Sciatic nerve (tissue), 2 donors: Measurements from ENCODE around the gene ITPK1. TPM values are rescaled to one million over a fixed set of nuclear protein-coding genes. Genes with fewer than 3 reads are reported as not detected.

ENCODE experiments used
- ATAC-seq: fragments of 200-7000 bp; cut with Tn5 transposase; one replicate; pipeline ENCODE4 v1.9.1; 2020; ENCODE audit warnings: mild to moderate bottlenecking, moderate library complexity
- DNase-seq: peaks from one replicate; pipeline ENCODE4 v3.0.0-alpha.2; 2020; ENCODE audit warnings: low spot score
- intact Hi-C: fragments of 100-400 bp; cut with DNase I; formaldehyde crosslinking; loops from one replicate; pipeline ENCODE4 v1.14.2; 2022
- total RNA-seq: library from RNA; stranded (reverse); fragmentation: NEBNext Ultra II Directional; extraction: Animal tissue kit (Norgen Biotek cat#: 25700); gene quantifications from one replicate; pipeline ENCODE4 v1.2.1, GENCODE V29; 2021
- donor health status: DM: no; HTN: no; CAD: no.
- donor health status: DM: no; HTN: no; CAD: no.

The ITPK1 gene
- total RNA-seq, 1 donor from 2014 or later, result 118 TPM

- DNase-seq, result no peak
- no peak for ATAC-seq
- intact Hi-C loops, result no loop called here
Observed at GRCh38 chr14:92990456-92991430, 125.0 kb downstream of the ITPK1 start.

GRCh38 chr14:92988786-92989755 lies 126.7 kb downstream of the ITPK1 start:
- ATAC-seq, result no peak
- DNase-seq, result no peak
- intact Hi-C loops, result no loop called here

GRCh38 chr14:92987713-92988510 lies 127.8 kb downstream of the ITPK1 start:
- intact Hi-C loops, result no loop called here
- no peak for ATAC-seq
- no peak for DNase-seq

- ATAC-seq, result peak; percentile 28
- no peak for DNase-seq
- intact Hi-C loops, result no loop called here
Observed at GRCh38 chr14:92987148-92987570, 128.6 kb downstream of the ITPK1 start.

- intact Hi-C loops, result no loop called here
- no peak for DNase-seq
- ATAC-seq, result peak; percentile 65
Observed at GRCh38 chr14:92986254-92987147, 129.2 kb downstream of the ITPK1 start.

- intact Hi-C loops, result no loop called here
- ATAC-seq, result no peak
- DNase-seq, result no peak
Observed at GRCh38 chr14:92985521-92985920, 130.2 kb downstream of the ITPK1 start.

GRCh38 chr14:92984896-92985295 lies 130.8 kb downstream of the ITPK1 start:
- no peak for ATAC-seq
- DNase-seq, result no peak
- intact Hi-C loops, result no loop called here

GRCh38 chr14:92984082-92984788 lies 131.5 kb downstream of the ITPK1 start:
- DNase-seq (no peak), ATAC-seq (no peak)

GRCh38 chr14:92982956-92983355 lies 132.8 kb downstream of the ITPK1 start:
- ATAC-seq (no peak), DNase-seq (no peak)
- intact Hi-C loops, result no loop called here

More at GRCh38 chr14:92984082-92984788, 131.5 kb downstream of the ITPK1 start:
- intact Hi-C loops, result no loop called here

GRCh38 chr14:92981726-92982125 lies 134.0 kb downstream of the ITPK1 start:
- DNase-seq, result no peak
- intact Hi-C loops, result no loop called here
- ATAC-seq, result no peak

- intact Hi-C loops, result no loop called here
- no peak for ATAC-seq
- no peak for DNase-seq
Observed at GRCh38 chr14:92980866-92981265, 134.9 kb downstream of the ITPK1 start.

GRCh38 chr14:92978229-92979021 lies 137.3 kb downstream of the ITPK1 start:
- ATAC-seq, result no peak
- DNase-seq, result no peak
- intact Hi-C loops, result no loop called here

GRCh38 chr14:92976268-92976667 lies 139.5 kb downstream of the ITPK1 start:
- ATAC-seq (no peak), DNase-seq (no peak)
- intact Hi-C loops, result no loop called here

- no peak for DNase-seq
- intact Hi-C loops, result no loop called here
- ATAC-seq, result peak; percentile 18
Observed at GRCh38 chr14:92974541-92975345, 141.0 kb downstream of the ITPK1 start.

- ATAC-seq (no peak), DNase-seq (no peak)
- intact Hi-C loops, result no loop called here
Observed at GRCh38 chr14:92973798-92974372, 141.8 kb downstream of the ITPK1 start.
